ENCODE data around the gene FCAR.
"Not testable (repeated sequence)": the region's sequence is repeated elsewhere in the genome, so short reads cannot be mapped to it uniquely, and the experiment has no call there.

FCAR gene

GRCh38 chr19:54905803-54906511 is 31.9 kb downstream of the FCAR start, which contains the start of gene NCR1:
NCR1 (plus strand) TSS chr19:54906148; CDS start chr19:54906188, 40 bp downstream.
- no peak within 1 kb of the TSS for H3K27ac ChIP-seq (ENCODE audit: low read depth, low read length)
- peaks cover 4 to 12% (median 8%) of the 10 kb centered on the region in 5 donors for H3K27me3 ChIP-seq (ENCODE audit: control insufficient read depth in 5 of 5, insufficient read depth in 4 of 5, low read length in 5 of 5)
- H3K4me1 ChIP-seq (ENCODE audit: control insufficient read depth in 5 of 5, insufficient read depth in 5 of 5, low read length in 5 of 5): no peaks in the 10 kb centered on the region
- H3K9ac ChIP-seq (ENCODE audit: low read length in 5 of 5): no peak within 1 kb of the TSS
- H3K36me3 ChIP-seq (ENCODE audit: control insufficient read depth in 5 of 5, insufficient read depth in 5 of 5, low read length in 5 of 5): no peaks in the 10 kb centered on the region
- H3K9me3 ChIP-seq (ENCODE audit: control insufficient read depth in 5 of 5, low read length in 5 of 5): peaks cover 0 to 3% (median 0%) of the 10 kb centered on the region in 5 donors
- no peak within 1 kb of the TSS for H3K4me3 ChIP-seq (ENCODE audit: low read depth in 1 of 5, low read length in 5 of 5)

- H3K9ac ChIP-seq (ENCODE audit: low read length in 5 of 5): no peak overlapping the region
- no peak overlapping the region for H3K27ac ChIP-seq (ENCODE audit: low read depth, low read length)
- H3K4me1 ChIP-seq (ENCODE audit: control insufficient read depth in 5 of 5, insufficient read depth in 5 of 5, low read length in 5 of 5): no peaks in the 10 kb centered on the region
- no peak overlapping the region for H3K4me3 ChIP-seq (ENCODE audit: low read depth in 1 of 5, low read length in 5 of 5)
- no peaks in the 10 kb centered on the region for H3K36me3 ChIP-seq (ENCODE audit: control insufficient read depth in 5 of 5, insufficient read depth in 5 of 5, low read length in 5 of 5)
- H3K27me3 ChIP-seq (ENCODE audit: control insufficient read depth in 5 of 5, insufficient read depth in 4 of 5, low read length in 5 of 5): peaks cover 4 to 12% (median 8%) of the 10 kb centered on the region in 5 donors
- H3K9me3 ChIP-seq (ENCODE audit: control insufficient read depth in 5 of 5, low read length in 5 of 5): peaks cover 0 to 3% (median 0%) of the 10 kb centered on the region in 5 donors
Observed at GRCh38 chr19:54906819-54907218, 32.8 kb downstream of the FCAR start.

- H3K9ac ChIP-seq (ENCODE audit: low read length in 5 of 5); H3K4me1 ChIP-seq (ENCODE audit: control insufficient read depth in 5 of 5, insufficient read depth in 5 of 5, low read length in 5 of 5); H3K9me3 ChIP-seq (ENCODE audit: control insufficient read depth in 5 of 5, low read length in 5 of 5); H3K36me3 ChIP-seq (ENCODE audit: control insufficient read depth in 5 of 5, insufficient read depth in 5 of 5, low read length in 5 of 5); H3K4me3 ChIP-seq (ENCODE audit: low read depth in 1 of 5, low read length in 5 of 5); H3K27ac ChIP-seq (ENCODE audit: low read depth, low read length): not testable (repeated sequence)
- peaks cover 4 to 12% (median 8%) of the 10 kb centered on the region in 5 donors for H3K27me3 ChIP-seq (ENCODE audit: control insufficient read depth in 5 of 5, insufficient read depth in 4 of 5, low read length in 5 of 5)
Observed at GRCh38 chr19:54907899-54908298, 33.9 kb downstream of the FCAR start.

- no peak overlapping the region for H3K27ac ChIP-seq (ENCODE audit: low read depth, low read length)
- no peaks in the 10 kb centered on the region for H3K9me3 ChIP-seq (ENCODE audit: control insufficient read depth in 5 of 5, low read length in 5 of 5)
- peaks cover 0 to 13% (median 7%) of the 10 kb centered on the region in 5 donors for H3K27me3 ChIP-seq (ENCODE audit: control insufficient read depth in 5 of 5, insufficient read depth in 4 of 5, low read length in 5 of 5)
- H3K9ac ChIP-seq (ENCODE audit: low read length in 5 of 5): no peak overlapping the region
- peaks cover 0 to 4% (median 0%) of the 10 kb centered on the region in 5 donors for H3K4me1 ChIP-seq (ENCODE audit: control insufficient read depth in 5 of 5, insufficient read depth in 5 of 5, low read length in 5 of 5)
- no peak overlapping the region for H3K4me3 ChIP-seq (ENCODE audit: low read depth in 1 of 5, low read length in 5 of 5)
- no peaks in the 10 kb centered on the region for H3K36me3 ChIP-seq (ENCODE audit: control insufficient read depth in 5 of 5, insufficient read depth in 5 of 5, low read length in 5 of 5)
Observed at GRCh38 chr19:54916822-54917221, 42.8 kb downstream of the FCAR start.

- Histone ChIP-seq H3K27me3 (ENCODE audit: control insufficient read depth in 5 of 5, insufficient read depth in 4 of 5, low read length in 5 of 5) (peaks cover 2 to 16% (median 9%) of the 10 kb centered on the region in 5 donors), H3K9me3 (ENCODE audit: control insufficient read depth in 5 of 5, low read length in 5 of 5) (no peaks in the 10 kb centered on the region), H3K4me1 (ENCODE audit: control insufficient read depth in 5 of 5, insufficient read depth in 5 of 5, low read length in 5 of 5) (peaks cover 0 to 4% (median 0%) of the 10 kb centered on the region in 5 donors)
Observed at GRCh38 chr19:54918499-54918898, 44.5 kb downstream of the FCAR start.

GRCh38 chr19:54919646-54920563 is 45.9 kb downstream of the FCAR start:
- not testable (repeated sequence) for H3K4me3 ChIP-seq (ENCODE audit: low read depth in 1 of 5, low read length in 5 of 5); H3K27ac ChIP-seq (ENCODE audit: low read depth, low read length); H3K36me3 ChIP-seq (ENCODE audit: control insufficient read depth in 5 of 5, insufficient read depth in 5 of 5, low read length in 5 of 5); H3K9ac ChIP-seq (ENCODE audit: low read length in 5 of 5); H3K9me3 ChIP-seq (ENCODE audit: control insufficient read depth in 5 of 5, low read length in 5 of 5); H3K4me1 ChIP-seq (ENCODE audit: control insufficient read depth in 5 of 5, insufficient read depth in 5 of 5, low read length in 5 of 5)
- H3K27me3 ChIP-seq (ENCODE audit: control insufficient read depth in 5 of 5, insufficient read depth in 4 of 5, low read length in 5 of 5): peaks cover 2 to 14% (median 9%) of the 10 kb centered on the region in 5 donors

More at GRCh38 chr19:54918499-54918898, 44.5 kb downstream of the FCAR start:
- H3K27ac ChIP-seq (ENCODE audit: low read depth, low read length): no peak overlapping the region
- no peak overlapping the region for H3K4me3 ChIP-seq (ENCODE audit: low read depth in 1 of 5, low read length in 5 of 5)
- no peak overlapping the region for H3K9ac ChIP-seq (ENCODE audit: low read length in 5 of 5)
- no peaks in the 10 kb centered on the region for H3K36me3 ChIP-seq (ENCODE audit: control insufficient read depth in 5 of 5, insufficient read depth in 5 of 5, low read length in 5 of 5)

GRCh38 chr19:54921082-54921481 is 47.0 kb downstream of the FCAR start:
- H3K27ac ChIP-seq (ENCODE audit: low read depth, low read length): no peak overlapping the region
- peaks cover 0 to 4% (median 0%) of the 10 kb centered on the region in 5 donors for H3K4me1 ChIP-seq (ENCODE audit: control insufficient read depth in 5 of 5, insufficient read depth in 5 of 5, low read length in 5 of 5)
- H3K36me3 ChIP-seq (ENCODE audit: control insufficient read depth in 5 of 5, insufficient read depth in 5 of 5, low read length in 5 of 5): no peaks in the 10 kb centered on the region
- H3K4me3 ChIP-seq (ENCODE audit: low read depth in 1 of 5, low read length in 5 of 5): no peak overlapping the region
- H3K9ac ChIP-seq (ENCODE audit: low read length in 5 of 5): no peak overlapping the region
- H3K27me3 ChIP-seq (ENCODE audit: control insufficient read depth in 5 of 5, insufficient read depth in 4 of 5, low read length in 5 of 5): peaks cover 2 to 13% (median 9%) of the 10 kb centered on the region in 5 donors
- H3K9me3 ChIP-seq (ENCODE audit: control insufficient read depth in 5 of 5, low read length in 5 of 5): no peaks in the 10 kb centered on the region

GRCh38 chr19:54923276-54923675 is 49.2 kb downstream of the FCAR start:
- no peak overlapping the region for H3K27ac ChIP-seq (ENCODE audit: low read depth, low read length)
- peak overlapping the region in 1 of 5 donors; percentile 12 for H3K9ac ChIP-seq (ENCODE audit: low read length in 5 of 5)
- H3K36me3 ChIP-seq (ENCODE audit: control insufficient read depth in 5 of 5, insufficient read depth in 5 of 5, low read length in 5 of 5): no peaks in the 10 kb centered on the region
- H3K4me1 ChIP-seq (ENCODE audit: control insufficient read depth in 5 of 5, insufficient read depth in 5 of 5, low read length in 5 of 5): no peaks in the 10 kb centered on the region
- no peak overlapping the region for H3K4me3 ChIP-seq (ENCODE audit: low read depth in 1 of 5, low read length in 5 of 5)
- peaks cover 0 to 10% (median 8%) of the 10 kb centered on the region in 5 donors for H3K9me3 ChIP-seq (ENCODE audit: control insufficient read depth in 5 of 5, low read length in 5 of 5)
- peaks cover 2 to 13% (median 8%) of the 10 kb centered on the region in 5 donors for H3K27me3 ChIP-seq (ENCODE audit: control insufficient read depth in 5 of 5, insufficient read depth in 4 of 5, low read length in 5 of 5)

- Histone ChIP-seq H3K4me1 (ENCODE audit: control insufficient read depth in 5 of 5, insufficient read depth in 5 of 5, low read length in 5 of 5) (no peaks in the 10 kb centered on the region), H3K36me3 (ENCODE audit: control insufficient read depth in 5 of 5, insufficient read depth in 5 of 5, low read length in 5 of 5) (no peaks in the 10 kb centered on the region), H3K9ac (ENCODE audit: low read length in 5 of 5) (no peak overlapping the region), H3K4me3 (ENCODE audit: low read depth in 1 of 5, low read length in 5 of 5) (no peak overlapping the region), H3K27ac (ENCODE audit: low read depth, low read length) (no peak overlapping the region), H3K27me3 (ENCODE audit: control insufficient read depth in 5 of 5, insufficient read depth in 4 of 5, low read length in 5 of 5) (peaks cover 0 to 1% (median 0%) of the 10 kb centered on the region in 5 donors), H3K9me3 (ENCODE audit: control insufficient read depth in 5 of 5, low read length in 5 of 5) (peaks cover 3 to 22% (median 15%) of the 10 kb centered on the region in 5 donors)
Observed at GRCh38 chr19:54928299-54928698, 54.3 kb downstream of the FCAR start.

GRCh38 chr19:54937926-54938325 is 63.9 kb downstream of the FCAR start:
- Histone ChIP-seq H3K9me3 (ENCODE audit: control insufficient read depth in 5 of 5, low read length in 5 of 5) (peaks cover 0 to 3% (median 0%) of the 10 kb centered on the region in 5 donors), H3K9ac (ENCODE audit: low read length in 5 of 5) (no peak overlapping the region), H3K4me3 (ENCODE audit: low read depth in 1 of 5, low read length in 5 of 5) (no peak overlapping the region), H3K27me3 (ENCODE audit: control insufficient read depth in 5 of 5, insufficient read depth in 4 of 5, low read length in 5 of 5) (peaks cover 0 to 14% (median 2%) of the 10 kb centered on the region in 5 donors), H3K36me3 (ENCODE audit: control insufficient read depth in 5 of 5, insufficient read depth in 5 of 5, low read length in 5 of 5) (no peaks in the 10 kb centered on the region), H3K4me1 (ENCODE audit: control insufficient read depth in 5 of 5, insufficient read depth in 5 of 5, low read length in 5 of 5) (no peaks in the 10 kb centered on the region), H3K27ac (ENCODE audit: low read depth, low read length) (no peak overlapping the region)
